SU-DHL-6 (cell line): ENCODE results near the gene CAPN15.

Source experiments
- CTCF ChIP-seq: fragments of 200-600 bp; sonication (generic); IDR thresholded peaks from one replicate; pipeline ENCODE4 v1.5.1; 2017; ENCODE audit warnings: antibody characterized with exemption, mild to moderate bottlenecking, low read length, moderate library complexity; ENCODE audit not compliant: insufficient read depth, poor library complexity, severe bottlenecking
- EZH2phosphoT487 ChIP-seq: fragments of 200-600 bp; sonication (generic), shearing (Covaris generic); conservative IDR thresholded peaks from 2 replicates; pipeline ENCODE4 v1.6.1; 2018; ENCODE audit warnings: mild to moderate bottlenecking, antibody characterized with exemption, low read length, moderate library complexity, mixed read lengths

- no peak for TF ChIP-seq CTCF
- TF ChIP-seq EZH2phosphoT487: no peak
Observed at GRCh38 chr16:522320-523096, 5.0 kb upstream of the CAPN15 start.
